H7 (cell line): ENCODE measurements around the gene GADD45GIP1. TPM values are rescaled to one million over a fixed set of nuclear protein-coding genes. Genes with fewer than 3 reads are reported as not detected.
"Not testable (repeated sequence)": the region's sequence is repeated elsewhere in the genome, so short reads cannot be mapped to it uniquely, and the experiment has no call there.

Experiments used
- DNase-seq: peaks from one replicate; pipeline ENCODE4 v3.0.0; 2012
- H3K27me3 ChIP-seq: 2 replicates; pipeline ENCODE4 v1.6.0; 2011; ENCODE audit warnings: mild to moderate bottlenecking, low read length; ENCODE audit not compliant: control insufficient read depth, insufficient read depth
- H3K36me3 ChIP-seq: replicated peaks from 2 replicates; pipeline ENCODE4 v1.5.1; 2011; ENCODE audit warnings: low read length; ENCODE audit not compliant: control insufficient read depth, insufficient read depth
- H3K4me3 ChIP-seq: 2 replicates; pipeline ENCODE4 v1.5.1; 2011; ENCODE audit warnings: low read depth, mild to moderate bottlenecking, control low read depth, low read length, moderate library complexity; ENCODE audit not compliant: insufficient read depth
- total RNA-seq: library from RNA; depleted of rRNA; stranded (reverse); fragments of >200 nt; shearing (Covaris generic); gene quantifications from 2 replicates; pipeline ENCODE4 v1.2.3, GENCODE V29; 2014

GADD45GIP1 gene
- total RNA-seq, 1 experiment from 2014 or later: 40.4 TPM

GRCh38 chr19:12982648-12983047 is 25.6 kb upstream of the GADD45GIP1 start:
- peaks cover 19% of the 10 kb centered on the region for H3K27me3 ChIP-seq
- no peak for DNase-seq

GRCh38 chr19:12979974-12980373 is 23.0 kb upstream of the GADD45GIP1 start:
- Histone ChIP-seq H3K4me3 (no peak overlapping the region), H3K27me3 (peaks cover 11% of the 10 kb centered on the region), H3K36me3 (no peaks in the 10 kb centered on the region)
- no peak for DNase-seq

More at GRCh38 chr19:12982648-12983047, 25.6 kb upstream of the GADD45GIP1 start:
- Histone ChIP-seq H3K4me3 (no peak overlapping the region), H3K36me3 (no peaks in the 10 kb centered on the region)

GRCh38 chr19:12976109-12976508 is 19.1 kb upstream of the GADD45GIP1 start:
- not testable (repeated sequence) for DNase-seq, H3K27me3 ChIP-seq, H3K36me3 ChIP-seq, H3K4me3 ChIP-seq

GRCh38 chr19:12975221-12975741 is 18.3 kb upstream of the GADD45GIP1 start:
- Histone ChIP-seq H3K36me3 (no peaks in the 10 kb centered on the region), H3K27me3 (no peaks in the 10 kb centered on the region), H3K4me3 (no peak overlapping the region)
- no peak for DNase-seq

- no peaks in the 10 kb centered on the region for H3K27me3 ChIP-seq
- no peak overlapping the region for H3K4me3 ChIP-seq
- H3K36me3 ChIP-seq: no peaks in the 10 kb centered on the region
- peak; percentile 29 for DNase-seq
Measured at GRCh38 chr19:12974301-12975220, 17.5 kb upstream of the GADD45GIP1 start.

GRCh38 chr19:12973236-12973635 is 16.2 kb upstream of the GADD45GIP1 start:
- Histone ChIP-seq H3K36me3 (no peaks in the 10 kb centered on the region), H3K4me3 (no peak overlapping the region)
- DNase-seq: peak; percentile 37

GRCh38 chr19:12970070-12970820 is 13.2 kb upstream of the GADD45GIP1 start:
- Histone ChIP-seq H3K4me3 (no peak overlapping the region), H3K27me3 (no peaks in the 10 kb centered on the region), H3K36me3 (no peaks in the 10 kb centered on the region)
- no peak for DNase-seq

More at GRCh38 chr19:12973236-12973635, 16.2 kb upstream of the GADD45GIP1 start:
- no peaks in the 10 kb centered on the region for H3K27me3 ChIP-seq

GRCh38 chr19:12969292-12969988 is 12.4 kb upstream of the GADD45GIP1 start, which contains the start of gene DAND5:
Gene DAND5 (plus strand): TSS chr19:12969576. CDS start chr19:12969661, 85 bp downstream.
- no peak for DNase-seq
- Histone ChIP-seq H3K4me3 (no peak within 1 kb of the TSS), H3K27me3 (no peaks in the 10 kb centered on the region), H3K36me3 (no peaks in the 10 kb centered on the region)

GRCh38 chr19:12967907-12968306 is 10.9 kb upstream of the GADD45GIP1 start:
- Histone ChIP-seq H3K4me3 (no peak overlapping the region), H3K27me3 (no peaks in the 10 kb centered on the region), H3K36me3 (no peaks in the 10 kb centered on the region)
- DNase-seq: no peak

GRCh38 chr19:12965812-12966135 is 8.8 kb upstream of the GADD45GIP1 start:
- H3K36me3 ChIP-seq: no peaks in the 10 kb centered on the region
- H3K27me3 ChIP-seq: no peaks in the 10 kb centered on the region
- no peak for DNase-seq
- H3K4me3 ChIP-seq: no peak overlapping the region; the same call in 1 of the 2 replicates

- H3K36me3 ChIP-seq: no peaks in the 10 kb centered on the region
- peak overlapping the region; percentile 35 for H3K4me3 ChIP-seq
- no peaks in the 10 kb centered on the region for H3K27me3 ChIP-seq
- peak; percentile 96 for DNase-seq
Measured at GRCh38 chr19:12965017-12965811, 8.2 kb upstream of the GADD45GIP1 start.

- Histone ChIP-seq H3K36me3 (peaks cover 8% of the 10 kb centered on the region), H3K27me3 (no peaks in the 10 kb centered on the region), H3K4me3 (no peak overlapping the region)
- DNase-seq: no peak
Measured at GRCh38 chr19:12959481-12959880, 2.5 kb upstream of the GADD45GIP1 start.

GRCh38 chr19:12957389-12957952 is 448 bp upstream of the GADD45GIP1 start:
- Histone ChIP-seq H3K4me3 (peak overlapping the region; percentile 100; the same call in 1 of the 2 replicates), H3K36me3 (peaks cover 12% of the 10 kb centered on the region)
- DNase-seq, H3K27me3 ChIP-seq: not testable (repeated sequence)
